SK-N-SH treated with all-trans-retinoic acid at 6 μM for 48 hours (cell line): Measurements from ENCODE around the gene GRAMD1B.

ENCODE experiments used
- ATAC-seq: fragments of 200-7000 bp; cut with Tn5 transposase; 3 replicates; pipeline ENCODE4 v1.9.1; 2020; ENCODE audit warnings: mild to moderate bottlenecking, moderate library complexity
- ARNTL ChIP-seq: fragments of 450-650 bp; formaldehyde crosslinking; IDR thresholded peaks from 2 replicates; pipeline ENCODE4 v1.5.0; 2020; ENCODE audit warnings: low read depth, mild to moderate bottlenecking, moderate library complexity, borderline replicate concordance
- ESRRG ChIP-seq: fragments of 250-450 bp; sonication (Bioruptor Pico); IDR thresholded peaks from 2 replicates; pipeline ENCODE4 v1.6.1; 2021; ENCODE audit warnings: mild to moderate bottlenecking
- ISL1 ChIP-seq: fragments of 250-450 bp; sonication (Bioruptor Pico); IDR thresholded peaks from 2 replicates; pipeline ENCODE4 v2.1.2; 2022; ENCODE audit warnings: mild to moderate bottlenecking, moderate library complexity
- OSR1 ChIP-seq: fragments of 250-450 bp; sonication (Bioruptor Pico); IDR thresholded peaks from 2 replicates; pipeline ENCODE4 v1.8.0; 2022; ENCODE audit warnings: moderate library complexity, mild to moderate bottlenecking, inconsistent platforms
- PPARA ChIP-seq: fragments of 250-450 bp; sonication (Bioruptor Pico); IDR thresholded peaks from 2 replicates; pipeline ENCODE4 v1.5.0; 2020; ENCODE audit warnings: mild to moderate bottlenecking, borderline replicate concordance
- RARB ChIP-seq: fragments of 250-450 bp; sonication (Bioruptor Pico); IDR thresholded peaks from 2 replicates; pipeline ENCODE4 v1.8.0; 2021; ENCODE audit warnings: mild to moderate bottlenecking, moderate library complexity
- SNAI2 ChIP-seq: fragments of 250-450 bp; sonication (Bioruptor Pico); IDR thresholded peaks from 2 replicates; pipeline ENCODE4 v1.5.0; 2020; ENCODE audit warnings: mild to moderate bottlenecking, moderate library complexity
- TCF4 ChIP-seq: fragments of 250-450 bp; sonication (Bioruptor Pico); IDR thresholded peaks from 2 replicates; pipeline ENCODE4 v1.8.0; 2021; ENCODE audit warnings: mild to moderate bottlenecking, moderate library complexity, borderline replicate concordance
- TOX ChIP-seq: fragments of 250-450 bp; sonication (Bioruptor Pico); IDR thresholded peaks from 2 replicates; pipeline ENCODE4 v1.8.0; 2021; ENCODE audit warnings: mild to moderate bottlenecking, moderate library complexity, borderline replicate concordance
- ZC3H10 ChIP-seq: fragments of 250-450 bp; sonication (Bioruptor Pico); IDR thresholded peaks from 2 replicates; pipeline ENCODE4 v1.5.1; 2021; ENCODE audit warnings: mild to moderate bottlenecking, moderate library complexity
- ZFP3 ChIP-seq: fragments of 250-450 bp; sonication (Bioruptor Pico); IDR thresholded peaks from 2 replicates; pipeline ENCODE4 v1.5.0; 2020; ENCODE audit warnings: mild to moderate bottlenecking, moderate library complexity
- ZNF565 ChIP-seq: fragments of 450-650 bp; formaldehyde crosslinking; conservative IDR thresholded peaks from 2 replicates; pipeline ENCODE4 v1.5.0; 2020; ENCODE audit warnings: low read depth, mild to moderate bottlenecking, moderate library complexity
- ZNF8 ChIP-seq: fragments of 450-650 bp; formaldehyde crosslinking; IDR thresholded peaks from 2 replicates; pipeline ENCODE4 v1.5.0; 2020; ENCODE audit warnings: mild to moderate bottlenecking, moderate library complexity
- TF ChIP-seq, protein P1 (sequence below): fragments of 250-450 bp; sonication (Bioruptor Pico); IDR thresholded peaks from 2 replicates; pipeline ENCODE4 v1.8.0; 2020; ENCODE audit warnings: mild to moderate bottlenecking, moderate library complexity, borderline replicate concordance
- TF ChIP-seq, protein P2 (sequence below): fragments of 250-450 bp; sonication (Bioruptor Pico); IDR thresholded peaks from 2 replicates; pipeline ENCODE4 v1.5.1; 2021; ENCODE audit warnings: mild to moderate bottlenecking, moderate library complexity
- TF ChIP-seq, protein P3 (sequence below): fragments of 250-450 bp; sonication (Bioruptor Pico); IDR thresholded peaks from 2 replicates; pipeline ENCODE4 v1.5.1; 2020; ENCODE audit warnings: low read depth, mild to moderate bottlenecking, moderate library complexity
- TF ChIP-seq, protein P4 (sequence below): fragments of 250-450 bp; sonication (Bioruptor Pico); IDR thresholded peaks from 2 replicates; pipeline ENCODE4 v1.5.0; 2020; ENCODE audit warnings: mild to moderate bottlenecking, moderate library complexity
- TF ChIP-seq, protein P5 (sequence below): fragments of 250-450 bp; sonication (Bioruptor Pico); IDR thresholded peaks from 2 replicates; pipeline ENCODE4 v1.8.0; 2021; ENCODE audit warnings: low read depth, mild to moderate bottlenecking, moderate library complexity, borderline replicate concordance

Gene GRAMD1B

DNA sequence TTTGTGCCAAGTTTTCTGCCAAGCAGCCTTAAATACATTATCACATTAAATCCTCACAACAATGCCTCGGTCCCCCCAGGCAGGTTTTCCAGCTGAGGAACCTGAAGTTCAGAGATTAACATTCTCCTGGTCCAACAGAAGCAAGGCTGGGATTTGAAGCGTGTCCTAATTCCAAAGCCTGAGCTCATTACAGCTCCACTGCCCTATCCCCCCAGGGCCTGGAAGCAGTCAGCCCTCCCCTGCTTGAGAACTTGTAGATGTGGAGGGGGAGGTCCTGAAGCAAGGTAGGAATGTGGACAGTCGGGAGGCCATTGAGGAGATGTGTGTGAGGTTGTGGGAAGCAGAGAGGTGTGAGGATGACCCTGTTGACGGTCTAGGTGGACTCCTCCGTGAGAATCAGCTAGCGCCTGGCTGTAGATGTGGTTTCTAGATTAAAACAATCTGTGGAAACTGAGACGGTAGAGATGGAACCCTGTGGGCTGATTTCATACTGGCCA is 8.1 kb downstream of the GRAMD1B start:
- no peak for TF ChIP-seq TCF4 (CRISPR knock-in tag)
- no peak for TF ChIP-seq RARB (CRISPR knock-in tag)
- no peak for TF ChIP-seq ZC3H10 (CRISPR knock-in tag)
- no peak for TF ChIP-seq TOX (CRISPR knock-in tag)
- TF ChIP-seq, protein P1, sequence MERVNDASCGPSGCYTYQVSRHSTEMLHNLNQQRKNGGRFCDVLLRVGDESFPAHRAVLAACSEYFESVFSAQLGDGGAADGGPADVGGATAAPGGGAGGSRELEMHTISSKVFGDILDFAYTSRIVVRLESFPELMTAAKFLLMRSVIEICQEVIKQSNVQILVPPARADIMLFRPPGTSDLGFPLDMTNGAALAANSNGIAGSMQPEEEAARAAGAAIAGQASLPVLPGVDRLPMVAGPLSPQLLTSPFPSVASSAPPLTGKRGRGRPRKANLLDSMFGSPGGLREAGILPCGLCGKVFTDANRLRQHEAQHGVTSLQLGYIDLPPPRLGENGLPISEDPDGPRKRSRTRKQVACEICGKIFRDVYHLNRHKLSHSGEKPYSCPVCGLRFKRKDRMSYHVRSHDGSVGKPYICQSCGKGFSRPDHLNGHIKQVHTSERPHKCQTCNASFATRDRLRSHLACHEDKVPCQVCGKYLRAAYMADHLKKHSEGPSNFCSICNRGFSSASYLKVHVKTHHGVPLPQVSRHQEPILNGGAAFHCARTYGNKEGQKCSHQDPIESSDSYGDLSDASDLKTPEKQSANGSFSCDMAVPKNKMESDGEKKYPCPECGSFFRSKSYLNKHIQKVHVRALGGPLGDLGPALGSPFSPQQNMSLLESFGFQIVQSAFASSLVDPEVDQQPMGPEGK (CRISPR knock-in tag): no peak
- no peak for TF ChIP-seq ISL1 (CRISPR knock-in tag)
- no peak for TF ChIP-seq ESRRG
- TF ChIP-seq, protein P2, sequence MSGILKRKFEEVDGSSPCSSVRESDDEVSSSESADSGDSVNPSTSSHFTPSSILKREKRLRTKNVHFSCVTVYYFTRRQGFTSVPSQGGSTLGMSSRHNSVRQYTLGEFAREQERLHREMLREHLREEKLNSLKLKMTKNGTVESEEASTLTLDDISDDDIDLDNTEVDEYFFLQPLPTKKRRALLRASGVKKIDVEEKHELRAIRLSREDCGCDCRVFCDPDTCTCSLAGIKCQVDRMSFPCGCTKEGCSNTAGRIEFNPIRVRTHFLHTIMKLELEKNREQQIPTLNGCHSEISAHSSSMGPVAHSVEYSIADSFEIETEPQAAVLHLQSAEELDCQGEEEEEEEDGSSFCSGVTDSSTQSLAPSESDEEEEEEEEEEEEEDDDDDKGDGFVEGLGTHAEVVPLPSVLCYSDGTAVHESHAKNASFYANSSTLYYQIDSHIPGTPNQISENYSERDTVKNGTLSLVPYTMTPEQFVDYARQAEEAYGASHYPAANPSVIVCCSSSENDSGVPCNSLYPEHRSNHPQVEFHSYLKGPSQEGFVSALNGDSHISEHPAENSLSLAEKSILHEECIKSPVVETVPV (CRISPR knock-in tag): no peak
- TF ChIP-seq OSR1 (CRISPR knock-in tag): no peak
- TF ChIP-seq ZFP3: no peak
- no peak for TF ChIP-seq SNAI2 (CRISPR knock-in tag)
- no peak for TF ChIP-seq PPARA (CRISPR knock-in tag)
- TF ChIP-seq ZNF8: no peak
- ATAC-seq: peak; percentile 57

DNA sequence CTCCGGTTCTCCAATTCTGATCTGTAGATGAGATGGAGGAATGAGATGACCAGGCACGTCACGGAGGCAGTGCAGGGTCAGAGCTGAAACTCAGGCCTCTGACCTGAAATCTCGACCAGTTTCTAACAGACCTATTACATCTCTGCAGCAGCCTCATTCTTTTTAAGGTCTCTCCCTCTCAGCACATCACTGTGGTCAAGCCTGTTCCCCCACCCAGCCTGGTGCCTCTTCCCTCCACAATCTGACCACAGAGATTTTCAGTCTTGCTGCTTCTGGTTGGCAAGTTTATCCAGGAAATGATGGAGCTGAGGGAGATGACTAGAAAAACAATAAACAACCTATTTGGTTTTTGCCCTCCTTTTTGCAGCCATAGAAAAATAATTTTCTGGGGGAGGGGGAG is 9.5 kb downstream of the GRAMD1B start:
- ATAC-seq: no peak
- no peak for TF ChIP-seq ZNF565 (CRISPR knock-in tag)
- TF ChIP-seq, protein P1 (CRISPR knock-in tag): no peak
- TF ChIP-seq, protein P2 (CRISPR knock-in tag): no peak
- TF ChIP-seq TOX (CRISPR knock-in tag): no peak
- TF ChIP-seq, protein P3, sequence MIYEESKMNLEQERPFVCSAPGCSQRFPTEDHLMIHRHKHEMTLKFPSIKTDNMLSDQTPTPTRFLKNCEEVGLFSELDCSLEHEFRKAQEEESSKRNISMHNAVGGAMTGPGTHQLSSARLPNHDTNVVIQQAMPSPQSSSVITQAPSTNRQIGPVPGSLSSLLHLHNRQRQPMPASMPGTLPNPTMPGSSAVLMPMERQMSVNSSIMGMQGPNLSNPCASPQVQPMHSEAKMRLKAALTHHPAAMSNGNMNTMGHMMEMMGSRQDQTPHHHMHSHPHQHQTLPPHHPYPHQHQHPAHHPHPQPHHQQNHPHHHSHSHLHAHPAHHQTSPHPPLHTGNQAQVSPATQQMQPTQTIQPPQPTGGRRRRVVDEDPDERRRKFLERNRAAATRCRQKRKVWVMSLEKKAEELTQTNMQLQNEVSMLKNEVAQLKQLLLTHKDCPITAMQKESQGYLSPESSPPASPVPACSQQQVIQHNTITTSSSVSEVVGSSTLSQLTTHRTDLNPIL: no peak
- TF ChIP-seq, protein P4, sequence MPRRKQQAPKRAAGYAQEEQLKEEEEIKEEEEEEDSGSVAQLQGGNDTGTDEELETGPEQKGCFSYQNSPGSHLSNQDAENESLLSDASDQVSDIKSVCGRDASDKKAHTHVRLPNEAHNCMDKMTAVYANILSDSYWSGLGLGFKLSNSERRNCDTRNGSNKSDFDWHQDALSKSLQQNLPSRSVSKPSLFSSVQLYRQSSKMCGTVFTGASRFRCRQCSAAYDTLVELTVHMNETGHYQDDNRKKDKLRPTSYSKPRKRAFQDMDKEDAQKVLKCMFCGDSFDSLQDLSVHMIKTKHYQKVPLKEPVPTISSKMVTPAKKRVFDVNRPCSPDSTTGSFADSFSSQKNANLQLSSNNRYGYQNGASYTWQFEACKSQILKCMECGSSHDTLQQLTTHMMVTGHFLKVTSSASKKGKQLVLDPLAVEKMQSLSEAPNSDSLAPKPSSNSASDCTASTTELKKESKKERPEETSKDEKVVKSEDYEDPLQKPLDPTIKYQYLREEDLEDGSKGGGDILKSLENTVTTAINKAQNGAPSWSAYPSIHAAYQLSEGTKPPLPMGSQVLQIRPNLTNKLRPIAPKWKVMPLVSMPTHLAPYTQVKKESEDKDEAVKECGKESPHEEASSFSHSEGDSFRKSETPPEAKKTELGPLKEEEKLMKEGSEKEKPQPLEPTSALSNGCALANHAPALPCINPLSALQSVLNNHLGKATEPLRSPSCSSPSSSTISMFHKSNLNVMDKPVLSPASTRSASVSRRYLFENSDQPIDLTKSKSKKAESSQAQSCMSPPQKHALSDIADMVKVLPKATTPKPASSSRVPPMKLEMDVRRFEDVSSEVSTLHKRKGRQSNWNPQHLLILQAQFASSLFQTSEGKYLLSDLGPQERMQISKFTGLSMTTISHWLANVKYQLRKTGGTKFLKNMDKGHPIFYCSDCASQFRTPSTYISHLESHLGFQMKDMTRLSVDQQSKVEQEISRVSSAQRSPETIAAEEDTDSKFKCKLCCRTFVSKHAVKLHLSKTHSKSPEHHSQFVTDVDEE (CRISPR knock-in tag): no peak
- TF ChIP-seq OSR1 (CRISPR knock-in tag): no peak
- TF ChIP-seq ZC3H10 (CRISPR knock-in tag): no peak
- TF ChIP-seq, protein P5, sequence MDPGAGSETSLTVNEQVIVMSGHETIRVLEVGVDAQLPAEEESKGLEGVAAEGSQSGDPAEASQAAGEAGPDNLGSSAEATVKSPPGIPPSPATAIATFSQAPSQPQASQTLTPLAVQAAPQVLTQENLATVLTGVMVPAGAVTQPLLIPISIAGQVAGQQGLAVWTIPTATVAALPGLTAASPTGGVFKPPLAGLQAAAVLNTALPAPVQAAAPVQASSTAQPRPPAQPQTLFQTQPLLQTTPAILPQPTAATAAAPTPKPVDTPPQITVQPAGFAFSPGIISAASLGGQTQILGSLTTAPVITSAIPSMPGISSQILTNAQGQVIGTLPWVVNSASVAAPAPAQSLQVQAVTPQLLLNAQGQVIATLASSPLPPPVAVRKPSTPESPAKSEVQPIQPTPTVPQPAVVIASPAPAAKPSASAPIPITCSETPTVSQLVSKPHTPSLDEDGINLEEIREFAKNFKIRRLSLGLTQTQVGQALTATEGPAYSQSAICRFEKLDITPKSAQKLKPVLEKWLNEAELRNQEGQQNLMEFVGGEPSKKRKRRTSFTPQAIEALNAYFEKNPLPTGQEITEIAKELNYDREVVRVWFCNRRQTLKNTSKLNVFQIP (CRISPR knock-in tag): no peak
- no peak for TF ChIP-seq PPARA (CRISPR knock-in tag)
- no peak for TF ChIP-seq SNAI2 (CRISPR knock-in tag)
- no peak for TF ChIP-seq ZFP3
- TF ChIP-seq ARNTL (CRISPR knock-in tag): no peak
- no peak for TF ChIP-seq ESRRG
- TF ChIP-seq TCF4 (CRISPR knock-in tag): no peak
- no peak for TF ChIP-seq ISL1 (CRISPR knock-in tag)
- TF ChIP-seq ZNF8: no peak
